ENCODE measurements around the gene CLIC5. TPM values are rescaled to one million over a fixed set of nuclear protein-coding genes. Genes with fewer than 3 reads are reported as not detected.

Gene CLIC5
- total RNA-seq, 2 experiments from 2014 or later = 0.03 to 0.08 TPM

DNA sequence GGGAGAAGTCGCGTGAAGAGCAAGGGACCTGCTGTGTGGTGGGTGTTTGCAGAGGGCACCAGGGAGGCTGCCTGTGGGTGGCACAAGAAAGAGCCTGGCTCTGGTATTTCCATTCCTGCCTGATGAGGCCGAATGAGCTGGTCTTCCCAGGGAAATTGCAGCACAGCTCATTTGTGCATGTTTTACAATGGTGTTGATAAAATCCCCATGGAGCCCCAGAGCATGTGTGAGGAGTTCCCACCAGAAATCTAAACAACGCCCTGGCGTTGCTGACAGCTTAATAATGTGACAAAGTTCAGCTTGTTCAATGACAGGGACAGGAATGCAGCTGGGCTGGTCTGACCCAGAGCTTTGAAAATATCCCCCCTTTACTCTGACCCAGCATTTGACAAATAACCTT, 135.5 kb downstream of the CLIC5 start:
- intact Hi-C loops (cut with micrococcal nuclease; ENCODE audit: unreplicated experiment) = no loop called here
- Histone ChIP-seq H3K9me2 (ENCODE audit: insufficient read depth, low read length) (no peaks in the 10 kb centered on the region), H3K9me3 (ENCODE audit: low read length) (no peaks in the 10 kb centered on the region), H3K4me3 (ENCODE audit: low read depth, low read length, poor library complexity, severe bottlenecking) (no peak overlapping the region), H4K20me1 (ENCODE audit: insufficient read depth, low read length) (no peaks in the 10 kb centered on the region), H3K36me3 (ENCODE audit: insufficient read depth, low read length) (no peaks in the 10 kb centered on the region), H2AFZ (ENCODE audit: low read length) (no peak overlapping the region), H3K27ac (ENCODE audit: low read depth, low read length, poor library complexity, severe bottlenecking) (no peak overlapping the region), H3K79me2 (ENCODE audit: insufficient read depth, low read depth, low read length) (no peaks in the 10 kb centered on the region), H3K4me2 (ENCODE audit: low read length) (no peak overlapping the region), H3K4me1 (ENCODE audit: insufficient read depth, low read length, poor library complexity, severe bottlenecking) (no peaks in the 10 kb centered on the region)
- no peak for TF ChIP-seq EZH2phosphoT487 (IDR thresholded peaks at IDR 0.05; ENCODE audit: borderline replicate concordance, low read depth, low read length)
- TF ChIP-seq, protein P1, sequence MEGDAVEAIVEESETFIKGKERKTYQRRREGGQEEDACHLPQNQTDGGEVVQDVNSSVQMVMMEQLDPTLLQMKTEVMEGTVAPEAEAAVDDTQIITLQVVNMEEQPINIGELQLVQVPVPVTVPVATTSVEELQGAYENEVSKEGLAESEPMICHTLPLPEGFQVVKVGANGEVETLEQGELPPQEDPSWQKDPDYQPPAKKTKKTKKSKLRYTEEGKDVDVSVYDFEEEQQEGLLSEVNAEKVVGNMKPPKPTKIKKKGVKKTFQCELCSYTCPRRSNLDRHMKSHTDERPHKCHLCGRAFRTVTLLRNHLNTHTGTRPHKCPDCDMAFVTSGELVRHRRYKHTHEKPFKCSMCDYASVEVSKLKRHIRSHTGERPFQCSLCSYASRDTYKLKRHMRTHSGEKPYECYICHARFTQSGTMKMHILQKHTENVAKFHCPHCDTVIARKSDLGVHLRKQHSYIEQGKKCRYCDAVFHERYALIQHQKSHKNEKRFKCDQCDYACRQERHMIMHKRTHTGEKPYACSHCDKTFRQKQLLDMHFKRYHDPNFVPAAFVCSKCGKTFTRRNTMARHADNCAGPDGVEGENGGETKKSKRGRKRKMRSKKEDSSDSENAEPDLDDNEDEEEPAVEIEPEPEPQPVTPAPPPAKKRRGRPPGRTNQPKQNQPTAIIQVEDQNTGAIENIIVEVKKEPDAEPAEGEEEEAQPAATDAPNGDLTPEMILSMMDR (conservative IDR thresholded peaks at IDR 0.05; ENCODE audit: low read length) = no peak
- no peak for DNase-seq (ENCODE audit: low spot score)
- POLR2A ChIA-PET = interaction anchor here (1.3 kb wide), 1 partner anchor 32 kb away, joined by 3 read pairs; no protein-coding TSS in a partner anchor
- CTCF ChIA-PET (ENCODE audit: unreplicated experiment) = no interaction called here
- no TSS peak for BruUV-seq (replicated peaks)

DNA sequence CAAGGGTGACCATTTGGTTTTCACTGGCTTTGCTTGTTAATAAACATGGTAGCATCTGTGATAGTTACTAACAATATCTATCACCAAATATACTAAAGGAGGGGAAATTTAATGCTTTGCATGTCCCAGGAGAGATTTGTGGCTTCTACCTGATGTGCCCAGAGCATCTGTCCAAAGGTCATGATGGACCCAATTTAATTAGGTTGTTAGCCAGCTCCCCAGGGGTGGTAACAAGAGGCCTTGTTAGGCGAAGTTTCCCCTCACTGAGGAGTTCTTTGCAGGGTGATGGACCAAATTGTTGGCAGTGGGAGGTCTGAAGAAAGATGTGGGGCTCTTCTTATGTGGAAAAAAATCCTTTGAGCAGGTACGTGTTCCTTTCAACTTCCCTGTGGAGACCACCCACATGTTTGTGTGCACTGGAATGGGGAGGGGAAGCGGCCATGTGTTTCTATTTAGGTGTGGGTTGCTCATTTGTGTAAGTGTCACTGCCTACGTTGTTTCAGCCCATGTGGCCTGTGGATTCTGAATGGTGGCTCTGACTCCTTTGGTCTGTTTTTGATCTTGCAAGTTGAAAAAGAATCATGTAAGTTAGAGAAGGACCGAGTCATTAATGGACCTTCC, 137.6 kb downstream of the CLIC5 start:
- Histone ChIP-seq H3K4me1 (ENCODE audit: insufficient read depth, low read length, poor library complexity, severe bottlenecking) (no peaks in the 10 kb centered on the region), H4K20me1 (ENCODE audit: insufficient read depth, low read length) (no peaks in the 10 kb centered on the region), H3K9me3 (ENCODE audit: low read length) (no peaks in the 10 kb centered on the region), H3K4me3 (ENCODE audit: low read depth, low read length, poor library complexity, severe bottlenecking) (no peak overlapping the region), H3K36me3 (ENCODE audit: insufficient read depth, low read length) (no peaks in the 10 kb centered on the region), H3K4me2 (ENCODE audit: low read length) (no peak overlapping the region), H2AFZ (ENCODE audit: low read length) (no peak overlapping the region), H3K27ac (ENCODE audit: low read depth, low read length, poor library complexity, severe bottlenecking) (no peak overlapping the region), H3K79me2 (ENCODE audit: insufficient read depth, low read depth, low read length) (no peaks in the 10 kb centered on the region), H3K9me2 (ENCODE audit: insufficient read depth, low read length) (no peaks in the 10 kb centered on the region)
- ChIA-PET CTCF (ENCODE audit: unreplicated experiment) (no interaction called here), POLR2A (no interaction called here)
- DNase-seq (ENCODE audit: low spot score) = no peak
- TF ChIP-seq, protein P1 (conservative IDR thresholded peaks at IDR 0.05; ENCODE audit: low read length) = no peak
- TF ChIP-seq EZH2phosphoT487 (IDR thresholded peaks at IDR 0.05; ENCODE audit: borderline replicate concordance, low read depth, low read length) = no peak
- no TSS peak for BruUV-seq (replicated peaks)
- intact Hi-C loops (cut with micrococcal nuclease; ENCODE audit: unreplicated experiment) = no loop called here

DNA sequence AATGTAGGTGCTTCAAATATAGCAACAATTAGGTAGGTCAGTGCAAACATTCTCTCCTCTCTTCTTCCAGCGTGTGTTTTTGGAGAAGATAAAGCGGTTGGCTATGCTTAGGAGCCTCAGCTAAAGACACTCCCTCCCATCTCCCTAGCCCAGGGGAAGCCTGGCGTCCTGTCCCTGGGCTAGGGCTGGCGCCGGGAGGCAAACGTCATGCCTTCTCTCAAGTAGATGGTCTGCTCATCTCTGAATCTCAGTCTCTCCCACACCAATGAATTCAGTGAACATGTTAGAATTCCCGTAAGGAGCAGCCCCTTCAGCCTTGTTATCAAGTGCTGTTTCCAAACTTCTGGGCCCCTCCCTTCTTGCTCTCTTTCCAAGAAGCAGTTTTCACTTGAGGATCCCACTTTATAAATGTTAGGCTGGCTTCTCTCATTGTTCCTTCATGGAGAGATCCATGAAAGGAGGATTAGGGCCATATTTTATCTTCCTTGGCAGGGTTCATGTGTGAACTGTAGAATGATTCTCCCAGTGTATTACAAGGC, 142.8 kb downstream of the CLIC5 start:
- no peak overlapping the region for H2AFZ ChIP-seq (ENCODE audit: low read length)
- H4K20me1 ChIP-seq (ENCODE audit: insufficient read depth, low read length) = no peaks in the 10 kb centered on the region
- no peak overlapping the region for H3K4me3 ChIP-seq (ENCODE audit: low read depth, low read length, poor library complexity, severe bottlenecking)
- H3K79me2 ChIP-seq (ENCODE audit: insufficient read depth, low read depth, low read length) = no peaks in the 10 kb centered on the region
- no peaks in the 10 kb centered on the region for H3K9me3 ChIP-seq (ENCODE audit: low read length)
- H3K36me3 ChIP-seq (ENCODE audit: insufficient read depth, low read length) = no peaks in the 10 kb centered on the region
- H3K9me2 ChIP-seq (ENCODE audit: insufficient read depth, low read length) = no peaks in the 10 kb centered on the region
- no peaks in the 10 kb centered on the region for H3K4me1 ChIP-seq (ENCODE audit: insufficient read depth, low read length, poor library complexity, severe bottlenecking)
- POLR2A ChIA-PET = no interaction called here
- CTCF ChIA-PET (ENCODE audit: unreplicated experiment) = no interaction called here
- no TSS peak for BruUV-seq (replicated peaks)
- H3K27ac ChIP-seq (ENCODE audit: low read depth, low read length, poor library complexity, severe bottlenecking) = no peak overlapping the region
- no peak overlapping the region for H3K4me2 ChIP-seq (ENCODE audit: low read length)
- TF ChIP-seq, protein P1 (conservative IDR thresholded peaks at IDR 0.05; ENCODE audit: low read length) = no peak
- no peak for TF ChIP-seq EZH2phosphoT487 (IDR thresholded peaks at IDR 0.05; ENCODE audit: borderline replicate concordance, low read depth, low read length)
- intact Hi-C loops (cut with micrococcal nuclease; ENCODE audit: unreplicated experiment) = no loop called here
- DNase-seq (ENCODE audit: low spot score) = no peak
